ENCODE data around the gene MAMDC4.

- TF ChIP-seq, protein P1, sequence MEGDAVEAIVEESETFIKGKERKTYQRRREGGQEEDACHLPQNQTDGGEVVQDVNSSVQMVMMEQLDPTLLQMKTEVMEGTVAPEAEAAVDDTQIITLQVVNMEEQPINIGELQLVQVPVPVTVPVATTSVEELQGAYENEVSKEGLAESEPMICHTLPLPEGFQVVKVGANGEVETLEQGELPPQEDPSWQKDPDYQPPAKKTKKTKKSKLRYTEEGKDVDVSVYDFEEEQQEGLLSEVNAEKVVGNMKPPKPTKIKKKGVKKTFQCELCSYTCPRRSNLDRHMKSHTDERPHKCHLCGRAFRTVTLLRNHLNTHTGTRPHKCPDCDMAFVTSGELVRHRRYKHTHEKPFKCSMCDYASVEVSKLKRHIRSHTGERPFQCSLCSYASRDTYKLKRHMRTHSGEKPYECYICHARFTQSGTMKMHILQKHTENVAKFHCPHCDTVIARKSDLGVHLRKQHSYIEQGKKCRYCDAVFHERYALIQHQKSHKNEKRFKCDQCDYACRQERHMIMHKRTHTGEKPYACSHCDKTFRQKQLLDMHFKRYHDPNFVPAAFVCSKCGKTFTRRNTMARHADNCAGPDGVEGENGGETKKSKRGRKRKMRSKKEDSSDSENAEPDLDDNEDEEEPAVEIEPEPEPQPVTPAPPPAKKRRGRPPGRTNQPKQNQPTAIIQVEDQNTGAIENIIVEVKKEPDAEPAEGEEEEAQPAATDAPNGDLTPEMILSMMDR (conservative IDR thresholded peaks at IDR 0.05; ENCODE audit: low read length): no peak
- TF ChIP-seq EZH2phosphoT487 (IDR thresholded peaks at IDR 0.05; ENCODE audit: borderline replicate concordance, low read depth, low read length): no peak
Measured at GRCh38 chr9:136824496-136825225, 27.5 kb upstream of the MAMDC4 start.
